Stomach smooth muscle (tissue), 2 donors: ENCODE measurements around the gene TSR3.

ENCODE experiments used
- H3K27ac ChIP-seq: one replicate; pipeline ENCODE4 v1.7.0; 2013; ENCODE audit warnings: mild to moderate bottlenecking, low read length, inconsistent platforms
- H3K27me3 ChIP-seq, 2 donors: one replicate each; pipeline ENCODE4 v1.7.0; 2013; ENCODE audit warnings: low read length in 2 of 2; ENCODE audit not compliant: insufficient read depth in 2 of 2, control insufficient read depth in 1 of 2
- H3K36me3 ChIP-seq, 2 donors: one replicate each; pipeline ENCODE4 v1.7.0; 2013; ENCODE audit warnings: low read length in 2 of 2; ENCODE audit not compliant: control insufficient read depth in 2 of 2, insufficient read depth in 2 of 2
- H3K4me1 ChIP-seq: one replicate; pipeline ENCODE4 v1.7.0; 2013; ENCODE audit warnings: low read length; ENCODE audit not compliant: control insufficient read depth, insufficient read depth
- H3K4me3 ChIP-seq, 2 donors: one replicate each; pipeline ENCODE4 v1.7.0; 2013; ENCODE audit warnings: low read length in 2 of 2
- H3K9ac ChIP-seq, 2 donors: one replicate each; pipeline ENCODE4 v1.7.0; 2013; ENCODE audit warnings: low read length in 2 of 2, mild to moderate bottlenecking in 1 of 2
- H3K9me3 ChIP-seq, 2 donors: one replicate each; pipeline ENCODE4 v1.7.0; 2013; ENCODE audit warnings: low read length in 2 of 2; ENCODE audit not compliant: control insufficient read depth in 2 of 2
- donor health status: healthy.
- donor health status: Pancreatic carcinoma.

TSR3 gene

DNA sequence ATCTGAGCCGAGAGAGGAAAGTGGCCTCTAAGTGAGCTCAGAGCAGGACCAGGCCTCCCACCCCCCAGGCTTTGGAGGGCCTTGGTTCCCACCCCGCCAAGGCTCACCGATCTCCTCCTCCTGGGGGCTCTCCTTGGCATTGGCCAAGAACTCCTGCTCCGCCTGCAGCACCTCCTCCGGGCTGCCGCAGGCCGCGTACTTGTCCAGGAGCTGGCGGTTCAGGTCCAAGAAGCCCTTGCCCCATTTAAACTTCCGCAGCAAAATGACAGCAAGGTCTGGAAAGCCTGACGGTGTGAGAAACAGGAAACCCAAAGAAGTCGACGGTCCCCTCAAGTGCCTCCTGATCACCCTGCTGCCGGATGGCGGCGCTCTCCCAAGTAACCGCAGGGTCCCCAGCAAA is 1.7 kb downstream of the TSR3 start:
- Histone ChIP-seq H3K36me3 (peaks cover 3 to 10% of the 10 kb centered on the region in 2 donors), H3K4me1 (peaks cover 32% of the 10 kb centered on the region), H3K4me3 (no peak overlapping the region), H3K9me3 (no peaks in the 10 kb centered on the region), H3K27ac (no peak overlapping the region), H3K9ac (no peak overlapping the region), H3K27me3 (no peaks in the 10 kb centered on the region)

GRCh38 chr16:1349351-1349750 is 2.3 kb downstream of the TSR3 start:
- H3K4me3 ChIP-seq, result no peak overlapping the region
- no peak overlapping the region for H3K27ac ChIP-seq
- no peaks in the 10 kb centered on the region for H3K27me3 ChIP-seq
- no peaks in the 10 kb centered on the region for H3K9me3 ChIP-seq
- peaks cover 3 to 10% of the 10 kb centered on the region in 2 donors for H3K36me3 ChIP-seq
- no peak overlapping the region for H3K9ac ChIP-seq
- peaks cover 32% of the 10 kb centered on the region for H3K4me1 ChIP-seq

DNA sequence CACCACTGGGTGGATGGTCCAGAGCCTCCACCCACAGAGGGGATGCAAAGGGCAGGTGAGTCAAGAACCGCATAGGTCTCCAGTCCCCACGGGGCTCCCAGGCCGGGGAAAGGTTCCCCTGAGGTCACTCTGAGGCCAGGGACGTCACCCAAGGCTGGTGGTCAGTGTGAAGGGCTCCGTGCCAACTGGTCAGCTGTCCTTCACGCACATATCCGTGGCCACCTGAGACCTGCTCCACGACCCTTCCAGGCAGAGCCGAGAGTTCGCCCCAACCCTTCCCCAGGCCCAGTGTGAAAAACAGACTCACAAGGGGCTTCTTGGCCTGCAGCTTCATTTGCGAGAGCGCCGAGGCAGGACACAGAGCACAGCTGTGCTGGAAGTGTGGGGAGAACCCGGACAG is 2.8 kb downstream of the TSR3 start:
- Histone ChIP-seq H3K4me1 (peaks cover 30% of the 10 kb centered on the region), H3K9me3 (no peaks in the 10 kb centered on the region), H3K27me3 (no peaks in the 10 kb centered on the region), H3K4me3 (no peak overlapping the region), H3K36me3 (peaks cover 3 to 10% of the 10 kb centered on the region in 2 donors), H3K27ac (no peak overlapping the region), H3K9ac (no peak overlapping the region)

GRCh38 chr16:1348441-1348840 is 3.2 kb downstream of the TSR3 start:
- Histone ChIP-seq H3K9ac (no peak overlapping the region), H3K4me1 (peaks cover 26% of the 10 kb centered on the region), H3K27ac (no peak overlapping the region), H3K36me3 (peaks cover 3 to 10% of the 10 kb centered on the region in 2 donors), H3K4me3 (no peak overlapping the region), H3K9me3 (no peaks in the 10 kb centered on the region), H3K27me3 (no peaks in the 10 kb centered on the region)

DNA sequence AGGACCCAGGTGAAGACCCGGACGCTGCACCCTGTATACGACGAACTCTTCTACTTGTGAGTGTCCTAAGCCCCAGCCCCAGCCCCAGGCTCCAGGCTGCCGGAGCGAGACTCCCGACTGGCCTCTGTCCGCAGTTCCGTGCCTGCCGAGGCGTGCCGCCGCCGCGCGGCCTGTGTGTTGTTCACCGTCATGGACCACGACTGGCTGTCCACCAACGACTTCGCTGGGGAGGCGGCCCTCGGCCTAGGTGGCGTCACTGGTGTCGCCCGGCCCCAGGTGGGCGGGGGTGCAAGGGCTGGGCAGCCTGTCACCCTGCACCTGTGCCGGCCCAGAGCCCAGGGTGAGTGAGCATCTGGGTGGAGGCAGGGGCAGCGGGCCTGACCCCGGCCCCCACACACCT is 3.7 kb downstream of the TSR3 start:
- Histone ChIP-seq H3K27ac (no peak overlapping the region), H3K27me3 (no peaks in the 10 kb centered on the region), H3K4me3 (no peak overlapping the region), H3K4me1 (peaks cover 25% of the 10 kb centered on the region), H3K9ac (no peak overlapping the region), H3K9me3 (no peaks in the 10 kb centered on the region), H3K36me3 (peaks cover 3 to 10% of the 10 kb centered on the region in 2 donors)

DNA sequence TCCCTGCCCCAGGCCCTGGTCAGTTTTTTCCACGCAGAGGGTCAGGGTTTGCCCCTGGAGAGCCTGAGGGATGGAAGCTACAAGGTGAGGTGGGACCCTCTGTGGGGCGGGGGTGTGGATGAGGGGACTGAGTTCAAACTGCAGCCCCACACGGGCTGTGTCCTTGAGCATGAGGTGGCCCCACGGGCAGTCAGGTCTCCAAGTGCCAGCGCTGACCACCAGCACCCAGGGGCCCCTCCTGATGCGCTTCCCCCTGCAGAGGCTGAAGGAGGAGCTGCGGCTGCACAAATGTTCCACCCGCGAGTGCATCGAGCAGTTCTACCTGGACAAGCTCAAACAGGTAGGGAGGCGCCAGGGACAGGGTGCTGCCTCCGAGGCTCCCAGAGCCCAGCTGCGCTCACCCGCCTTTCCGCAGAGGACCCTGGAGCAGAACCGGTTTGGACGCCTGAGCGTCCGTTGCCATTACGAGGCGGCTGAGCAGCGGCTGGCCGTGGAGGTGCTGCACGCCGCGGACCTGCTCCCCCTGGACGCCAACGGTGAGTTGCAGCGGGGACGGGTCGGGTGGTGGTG is 4.3 kb downstream of the TSR3 start:
- no peaks in the 10 kb centered on the region for H3K9me3 ChIP-seq
- peaks cover 0 to 2% of the 10 kb centered on the region in 2 donors for H3K27me3 ChIP-seq
- peaks cover 24% of the 10 kb centered on the region for H3K4me1 ChIP-seq
- H3K27ac ChIP-seq, result no peak overlapping the region
- no peak overlapping the region for H3K9ac ChIP-seq
- H3K36me3 ChIP-seq, result peaks cover 3 to 10% of the 10 kb centered on the region in 2 donors
- H3K4me3 ChIP-seq, result no peak overlapping the region

- Histone ChIP-seq H3K36me3 (peaks cover 3 to 10% of the 10 kb centered on the region in 2 donors), H3K4me3 (no peak overlapping the region)
These were observed 5.0 kb downstream of the TSR3 start for GRCh38 chr16:1346422-1347285.

GRCh38 chr16:1345651-1346421 is 5.8 kb downstream of the TSR3 start:
- H3K9me3 ChIP-seq, result no peaks in the 10 kb centered on the region
- peaks cover 0 to 2% of the 10 kb centered on the region in 2 donors for H3K27me3 ChIP-seq
- no peak overlapping the region for H3K9ac ChIP-seq
- H3K4me3 ChIP-seq, result no peak overlapping the region
- peaks cover 3 to 10% of the 10 kb centered on the region in 2 donors for H3K36me3 ChIP-seq
- H3K27ac ChIP-seq, result no peak overlapping the region
- H3K4me1 ChIP-seq, result peaks cover 18% of the 10 kb centered on the region

More at GRCh38 chr16:1346422-1347285, 5.0 kb downstream of the TSR3 start:
- Histone ChIP-seq H3K4me1 (peaks cover 25% of the 10 kb centered on the region), H3K27me3 (peaks cover 0 to 2% of the 10 kb centered on the region in 2 donors), H3K9me3 (no peaks in the 10 kb centered on the region), H3K9ac (no peak overlapping the region), H3K27ac (no peak overlapping the region)

- Histone ChIP-seq H3K36me3 (peaks cover under 1 to 8% of the 10 kb centered on the region in 2 donors), H3K27me3 (peaks cover 0 to 2% of the 10 kb centered on the region in 2 donors), H3K27ac (no peak overlapping the region), H3K9me3 (no peaks in the 10 kb centered on the region), H3K4me3 (no peak overlapping the region), H3K9ac (no peak overlapping the region), H3K4me1 (peaks cover 11% of the 10 kb centered on the region)
These were observed 6.6 kb downstream of the TSR3 start for GRCh38 chr16:1345087-1345486.

- peaks cover 11% of the 10 kb centered on the region for H3K4me1 ChIP-seq
- no peak overlapping the region for H3K4me3 ChIP-seq
- H3K27me3 ChIP-seq, result peaks cover 0 to 2% of the 10 kb centered on the region in 2 donors
- peaks cover 0 to 6% of the 10 kb centered on the region in 2 donors for H3K36me3 ChIP-seq
- H3K27ac ChIP-seq, result no peak overlapping the region
- no peak overlapping the region for H3K9ac ChIP-seq
- H3K9me3 ChIP-seq, result no peaks in the 10 kb centered on the region
These were observed 7.2 kb downstream of the TSR3 start for GRCh38 chr16:1344499-1344898.
